Bone marrow (tissue), 2 donors: ENCODE data around the gene BDH1.

Experiments used
- DNase-seq, 2 donors: peaks; one replicate each; lab custom pipeline; 2025; lab: John Stamatoyannopoulos, UW

Gene BDH1

DNA sequence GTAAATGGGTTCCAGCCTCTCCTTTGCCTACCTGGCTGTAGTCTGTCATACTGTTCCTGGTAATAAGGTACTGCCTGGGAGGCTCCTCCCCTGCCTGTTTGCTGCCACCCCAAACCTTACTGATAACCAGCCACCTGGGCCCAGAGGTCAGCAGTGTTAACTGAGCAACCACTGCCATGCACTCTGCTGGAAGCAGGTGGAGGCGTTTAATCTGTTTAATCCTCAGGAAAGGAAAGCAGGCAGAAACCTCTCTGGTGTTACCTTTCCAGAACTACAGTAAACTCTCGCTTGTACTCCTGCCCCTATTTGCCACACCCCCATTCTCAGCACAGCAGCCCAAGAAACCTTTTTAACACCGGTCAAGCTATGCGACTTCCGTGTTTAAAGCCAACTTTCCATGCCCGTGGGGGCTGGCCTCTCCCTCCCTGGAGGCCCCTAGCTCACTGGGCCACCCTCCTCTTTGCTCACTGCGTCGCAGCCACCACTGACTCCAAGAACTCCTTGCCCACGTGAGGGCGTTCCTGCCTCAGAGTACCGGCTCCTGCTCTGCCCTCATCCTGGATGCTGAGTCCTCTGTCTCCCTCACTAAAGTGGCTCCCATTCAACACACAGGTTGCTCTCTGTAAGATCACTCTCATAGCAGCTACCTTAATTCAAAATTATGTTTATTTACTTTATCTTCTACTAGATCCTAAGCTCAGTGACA lies 8.3 kb downstream of the BDH1 start:
- DNase-seq, result no peak

DNA sequence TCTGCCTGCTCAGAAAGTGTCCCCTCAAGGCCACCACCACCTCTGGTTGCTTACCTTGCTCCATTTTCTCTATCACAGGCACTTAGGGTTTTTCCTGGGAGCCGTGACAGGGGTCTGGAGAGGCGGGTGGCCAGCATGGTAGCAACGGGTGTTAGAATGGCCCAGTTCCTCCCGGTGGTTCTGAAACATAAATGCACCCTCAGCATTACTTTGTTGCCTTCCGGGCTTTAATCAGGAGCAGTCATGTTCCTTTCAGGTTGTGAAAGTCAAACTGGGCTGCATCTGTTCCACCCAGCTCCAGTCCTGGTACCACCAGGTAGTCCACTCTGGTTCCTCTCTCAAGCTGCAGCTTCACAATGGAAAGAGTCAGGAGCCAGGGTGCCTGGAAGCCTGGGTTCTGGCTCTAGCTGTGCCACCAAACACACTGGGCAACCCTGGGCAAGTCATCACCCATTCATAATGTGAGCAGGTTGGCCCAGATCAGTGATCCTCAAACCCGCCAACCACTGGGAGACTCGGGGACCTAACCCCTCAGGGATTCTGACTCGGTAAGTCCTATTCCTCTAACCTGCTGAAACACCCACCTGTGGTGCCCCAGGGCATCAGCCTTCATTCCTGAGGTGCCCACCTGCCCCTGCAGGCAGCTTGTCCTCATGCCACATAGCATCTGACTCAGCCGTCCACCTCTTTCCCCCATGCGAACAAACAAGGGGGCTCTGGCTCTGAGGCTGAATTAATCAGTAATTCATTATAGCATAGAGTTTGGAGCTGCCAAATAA lies 9.3 kb downstream of the BDH1 start:
- DNase-seq, result no peak

DNA sequence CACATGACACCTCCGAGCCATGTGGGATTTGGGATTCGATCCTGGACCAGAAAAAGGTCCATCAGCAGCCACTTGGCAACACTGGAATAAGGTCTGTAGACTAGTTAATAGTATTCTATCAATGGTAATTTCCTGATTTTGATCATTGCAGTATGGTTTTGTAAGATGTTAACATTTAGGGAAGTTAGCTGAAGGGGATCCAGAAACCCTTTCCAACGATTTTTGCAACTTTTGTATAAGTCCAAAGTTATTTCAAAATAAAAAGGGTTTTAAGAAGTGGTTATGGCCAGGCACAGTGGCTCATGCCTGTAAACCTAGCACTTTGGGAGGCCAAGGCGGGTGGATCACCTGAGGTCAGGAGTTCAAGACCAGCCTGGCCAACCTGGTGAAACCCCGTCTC lies 10.2 kb downstream of the BDH1 start:
- no peak for DNase-seq

- no peak for DNase-seq
These were observed 10.7 kb downstream of the BDH1 start for GRCh38 chr3:197545101-197545500.

DNA sequence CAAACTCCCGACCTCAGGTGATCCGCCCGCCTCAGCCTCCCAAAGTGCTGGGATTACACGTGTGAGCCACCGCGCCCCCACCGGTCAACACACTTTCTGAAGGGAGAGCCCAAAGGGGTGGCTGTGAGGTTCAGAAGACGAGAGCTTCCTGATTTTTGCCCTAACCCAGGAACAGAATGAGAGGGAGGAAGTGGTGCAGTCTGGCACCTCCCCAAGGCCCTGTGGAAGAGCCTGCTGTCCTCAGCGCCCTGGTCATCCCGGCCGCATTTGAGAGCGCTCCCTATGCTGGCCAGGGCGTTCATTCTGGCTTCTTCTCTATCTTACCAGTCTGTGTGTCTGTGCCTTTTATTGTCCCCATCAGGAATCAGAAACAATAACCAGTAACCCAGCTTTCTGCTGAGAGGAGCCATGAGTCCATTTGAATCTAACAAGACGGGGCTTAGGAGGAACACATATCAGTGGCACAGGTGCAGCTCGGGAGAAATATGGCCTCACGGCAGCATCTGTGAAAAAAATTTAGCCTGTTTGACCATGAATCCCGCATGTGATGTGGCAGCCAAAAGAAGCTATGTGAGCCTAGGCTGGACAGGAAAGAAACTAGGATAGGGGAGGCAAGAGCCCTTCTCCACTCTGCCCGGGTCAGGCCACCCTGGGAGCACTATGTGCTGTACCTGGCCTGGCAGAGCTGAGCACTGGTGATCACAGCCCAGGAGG lies 12.9 kb downstream of the BDH1 start:
- DNase-seq, result no peak

- DNase-seq, result no peak
These were observed 13.8 kb downstream of the BDH1 start for GRCh38 chr3:197541756-197542539.

DNA sequence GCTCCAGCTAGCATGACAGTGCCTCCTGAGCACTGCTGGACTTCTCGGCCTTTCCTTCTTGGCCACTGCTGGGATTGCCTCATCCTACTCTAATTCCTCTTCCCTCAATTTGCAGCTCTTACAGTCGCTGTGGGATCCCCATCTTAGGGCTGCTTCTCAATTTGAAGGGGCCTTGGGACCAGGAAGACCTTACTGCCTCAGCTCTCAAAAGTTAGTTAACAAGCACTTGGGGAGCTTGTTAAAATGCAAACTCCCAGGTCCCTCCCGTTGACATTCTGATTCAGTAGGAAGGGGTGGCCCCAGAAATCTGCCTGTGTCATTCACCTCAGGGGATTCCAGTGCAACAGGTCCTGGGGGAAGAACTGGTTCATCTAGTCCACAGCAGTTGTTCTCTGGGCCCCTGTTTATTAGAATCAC lies 14.8 kb downstream of the BDH1 start:
- no peak for DNase-seq

DNA sequence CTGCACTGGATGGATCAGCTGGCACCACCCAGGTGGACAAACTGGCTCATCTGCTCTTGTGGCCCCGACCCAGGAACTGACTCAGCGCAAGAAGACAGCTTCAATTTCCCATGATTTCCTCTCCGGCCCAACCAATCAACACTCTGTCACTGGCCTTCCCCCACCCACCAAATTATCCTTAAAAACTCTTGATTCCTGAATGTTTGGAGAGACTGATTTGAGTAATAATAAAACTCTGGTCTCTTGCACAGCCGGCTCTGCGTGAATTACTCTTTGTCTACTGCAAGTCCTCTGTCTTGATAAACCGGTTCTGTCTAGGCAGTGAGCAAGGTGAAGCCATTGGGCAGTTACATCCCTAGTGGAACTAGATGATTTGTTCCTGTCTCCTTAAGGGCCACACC lies 16.1 kb downstream of the BDH1 start:
- no peak for DNase-seq

DNA sequence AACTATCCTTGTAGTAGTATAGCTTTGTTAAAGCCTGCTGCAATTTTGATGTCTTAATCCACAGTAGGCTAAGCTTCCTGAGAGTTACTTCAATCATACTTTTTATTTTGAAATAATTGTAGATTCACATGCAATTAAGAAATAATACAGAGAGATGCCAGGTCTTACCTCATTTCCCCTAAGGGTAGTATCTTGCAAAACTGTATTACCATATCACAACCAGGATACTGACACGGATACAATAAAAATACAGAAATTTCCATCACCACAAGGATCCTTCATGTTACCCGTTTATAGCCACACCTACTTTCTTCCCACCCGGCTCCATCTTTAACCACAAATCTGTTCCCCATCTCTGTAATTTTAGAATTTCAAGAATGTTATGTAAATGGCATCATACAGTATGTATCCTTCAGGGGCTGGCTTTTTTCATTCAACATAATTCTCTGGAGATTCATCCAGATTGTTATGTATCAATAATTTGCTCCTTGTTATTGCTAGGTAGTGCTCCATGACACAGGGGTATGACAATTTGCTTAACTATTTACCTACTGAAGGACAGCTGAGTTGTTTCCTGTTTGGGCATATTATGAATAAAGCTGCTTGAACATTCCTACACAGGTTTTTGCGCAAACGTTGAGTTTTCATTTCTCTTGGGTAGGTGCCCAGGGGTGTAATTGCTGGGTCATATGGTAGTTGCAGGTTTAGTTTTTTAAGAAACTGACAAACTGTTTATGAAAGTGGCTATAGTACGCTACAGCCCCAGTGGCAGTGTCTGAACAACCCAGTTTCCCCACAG lies 21.6 kb downstream of the BDH1 start:
- DNase-seq, result no peak

DNA sequence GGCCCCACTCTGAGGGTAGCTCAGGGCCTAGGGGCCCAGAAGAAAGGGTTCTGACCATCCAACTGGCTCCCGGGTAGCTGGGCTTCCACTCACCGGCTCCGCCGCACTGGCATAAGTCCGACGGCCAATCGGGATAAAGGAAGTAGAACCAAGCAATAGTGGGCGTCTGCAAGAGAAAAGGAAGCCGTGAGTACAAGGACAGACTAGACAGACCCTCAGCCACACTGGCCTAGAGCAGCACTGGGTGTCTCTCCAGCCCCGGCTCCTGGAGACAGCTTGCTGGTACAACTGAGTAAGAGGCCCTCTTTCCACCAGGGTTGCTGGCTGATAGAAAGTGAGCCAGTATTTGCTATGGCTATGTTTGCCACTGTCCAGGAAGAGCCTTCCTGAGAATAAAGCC lies 22.4 kb downstream of the BDH1 start:
- DNase-seq, result no peak

- DNase-seq, result no peak
These were observed 23.4 kb downstream of the BDH1 start for GRCh38 chr3:197532388-197532787.

DNA sequence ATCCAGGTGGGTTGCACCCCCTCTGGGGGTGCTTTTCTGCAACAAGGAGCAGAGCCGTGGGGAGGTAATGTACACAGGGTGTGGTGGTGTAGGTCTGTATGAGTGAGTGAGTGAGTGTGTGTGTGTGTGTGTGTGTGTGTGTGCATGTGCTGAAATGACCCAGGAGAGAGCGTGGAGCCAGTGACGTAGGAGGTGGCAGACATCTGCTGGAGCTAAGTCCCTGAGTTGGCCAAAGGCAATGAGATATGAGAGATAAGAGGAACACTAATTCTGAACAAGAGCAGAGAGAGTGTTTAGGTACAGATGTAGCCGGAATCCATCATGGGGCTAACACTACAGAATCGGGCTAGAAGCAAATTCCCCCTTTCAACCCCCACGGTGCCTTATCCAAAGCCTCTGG lies 27.6 kb downstream of the BDH1 start:
- no peak for DNase-seq

DNA sequence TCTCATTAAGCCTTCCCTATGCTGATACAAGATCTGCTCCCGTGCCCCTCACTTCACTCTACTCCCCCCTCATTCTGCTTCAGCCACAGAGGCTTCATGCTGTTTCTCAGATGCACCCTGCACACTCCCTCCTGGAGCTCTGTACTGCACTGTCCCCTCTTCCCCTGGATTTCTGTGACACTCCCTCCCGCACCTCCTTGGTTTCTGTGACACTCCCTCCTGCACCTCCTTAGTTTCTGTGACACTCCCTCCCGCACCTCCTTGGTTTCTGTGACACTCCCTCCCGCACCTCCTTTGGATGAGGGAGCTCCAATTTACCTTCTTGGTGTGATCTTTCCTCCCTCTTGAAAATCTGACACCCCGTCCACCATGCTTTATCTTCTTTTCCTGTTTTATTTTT lies 28.2 kb downstream of the BDH1 start:
- no peak for DNase-seq

- DNase-seq, result no peak
These were observed 30.1 kb downstream of the BDH1 start for GRCh38 chr3:197525706-197526105.

DNA sequence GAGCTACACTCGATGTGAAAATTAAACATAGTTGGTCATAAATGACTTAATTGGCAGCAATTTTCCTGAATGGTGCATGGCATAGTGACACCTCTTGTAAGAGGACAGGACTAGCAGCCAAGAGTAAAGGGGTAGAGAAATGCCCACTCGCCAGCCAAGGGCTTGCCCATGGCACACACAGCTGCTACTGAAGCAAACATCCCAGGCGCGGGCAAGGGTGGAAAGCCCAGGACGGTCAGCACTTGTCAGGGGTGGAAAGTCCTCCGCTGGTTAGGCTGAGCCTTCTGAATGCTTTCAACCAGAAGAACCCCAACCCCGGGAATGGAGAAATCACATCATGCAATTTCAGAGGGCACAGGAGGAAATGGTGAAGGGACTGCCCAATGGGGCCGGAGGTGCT lies 31.6 kb downstream of the BDH1 start:
- no peak for DNase-seq

DNA sequence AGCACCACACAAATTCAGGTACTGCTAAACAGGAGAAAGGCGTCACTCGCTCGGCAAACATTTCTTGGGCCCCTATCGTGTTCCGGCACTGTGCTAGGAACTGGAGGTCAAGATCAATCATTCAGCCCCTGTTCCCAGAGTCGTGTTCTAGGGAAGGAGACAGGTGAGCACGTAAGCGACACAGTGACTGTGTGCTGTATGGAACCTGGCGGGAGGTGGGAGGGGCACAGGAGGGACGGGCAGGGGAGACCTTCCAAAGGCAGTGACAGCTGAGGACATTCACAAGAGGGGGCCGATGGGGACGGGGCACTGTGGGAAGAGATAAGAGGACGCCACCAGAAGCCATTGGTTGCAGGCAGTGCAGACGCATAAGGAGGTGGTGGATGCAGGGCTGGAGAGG lies 32.2 kb downstream of the BDH1 start:
- DNase-seq, result no peak

- no peak for DNase-seq
These were observed 32.8 kb downstream of the BDH1 start for GRCh38 chr3:197522881-197523441.

DNA sequence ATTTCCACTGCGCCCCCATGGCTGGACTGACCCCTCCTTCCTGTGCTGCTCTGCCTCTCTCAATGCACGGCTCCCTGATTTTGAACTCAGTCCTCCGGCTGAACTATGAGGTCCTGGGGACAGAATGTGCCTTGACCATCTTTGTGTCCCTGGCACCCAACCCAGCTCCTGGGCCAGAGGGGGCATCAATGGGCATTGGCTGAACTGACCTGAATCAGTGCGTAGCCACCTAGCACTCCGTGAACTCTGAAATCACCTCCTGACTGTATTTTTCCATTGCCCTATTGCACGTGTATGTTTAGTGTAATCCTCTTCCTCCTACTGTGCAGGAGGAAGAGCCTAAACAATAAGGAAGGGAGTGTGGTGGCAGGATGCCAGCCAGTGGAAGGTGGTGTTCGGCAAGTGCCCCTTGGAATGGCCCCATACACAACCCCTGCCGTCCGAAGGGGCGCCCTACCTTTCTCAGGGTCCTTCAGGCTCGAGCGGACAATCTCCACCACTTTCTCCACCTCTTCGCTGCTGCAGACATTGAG lies 33.5 kb downstream of the BDH1 start:
- DNase-seq, result no peak

DNA sequence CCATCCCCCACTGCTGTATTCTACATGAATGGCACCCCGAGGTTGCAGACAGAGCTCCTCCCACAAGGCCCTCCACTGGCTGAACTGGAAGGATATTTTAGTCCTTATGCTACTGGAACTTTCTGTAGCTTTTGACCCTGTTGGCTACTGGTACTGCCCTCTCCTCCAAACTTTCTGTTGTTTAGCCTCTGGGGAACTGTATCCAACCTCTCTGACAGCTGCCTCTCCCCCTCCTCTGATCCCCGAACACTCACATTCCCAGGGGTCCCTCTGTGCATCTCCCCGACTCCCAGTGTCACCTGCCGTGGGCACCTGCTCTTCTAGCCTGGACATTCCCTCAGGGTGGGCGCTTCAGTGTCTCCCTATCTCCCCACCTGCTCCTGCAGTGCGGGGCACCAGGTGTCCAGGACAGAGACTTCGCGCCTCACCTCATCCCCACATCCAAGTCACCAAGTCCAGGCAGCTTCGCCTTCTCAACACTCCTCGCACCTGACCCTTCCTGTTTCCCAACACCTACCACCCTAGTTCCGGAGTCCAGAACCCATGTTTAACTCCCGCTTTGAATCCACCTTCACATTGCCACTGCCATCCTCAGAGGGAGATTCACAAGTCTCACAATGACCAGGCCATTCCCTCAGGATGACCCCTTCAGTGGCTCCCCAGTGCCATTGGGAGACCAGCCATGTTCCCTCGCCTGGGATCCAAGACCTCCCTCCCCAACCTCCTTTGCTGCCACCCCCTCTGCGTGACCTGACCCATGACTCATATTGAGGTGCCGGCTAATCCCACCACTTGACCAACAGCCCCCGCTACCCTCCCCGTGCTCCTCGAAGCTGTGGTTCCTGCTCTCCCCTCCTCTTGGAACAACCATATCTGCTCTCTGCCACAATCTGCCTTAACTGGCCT lies 34.2 kb downstream of the BDH1 start:
- DNase-seq, result no peak
